GM19455 (cell line): ENCODE results near the gene TMEM134.

ENCODE experiments used
- ATAC-seq: cut with Tn5 transposase; IDR thresholded peaks from one replicate; pipeline ENCODE4 v1.9.1; 2021; ENCODE audit not compliant: unreplicated experiment

Gene TMEM134

GRCh38 chr11:67463680-67464410 lies 5.2 kb downstream of the TMEM134 start:
- no peak for ATAC-seq

- no peak for ATAC-seq
Observed at GRCh38 chr11:67463186-67463585, 5.9 kb downstream of the TMEM134 start.

GRCh38 chr11:67458266-67458665 lies 10.8 kb downstream of the TMEM134 start:
- no peak for ATAC-seq

GRCh38 chr11:67457453-67457852 lies 11.6 kb downstream of the TMEM134 start:
- no peak for ATAC-seq

- no peak for ATAC-seq
Observed at GRCh38 chr11:67456068-67456705, 12.9 kb downstream of the TMEM134 start.

- ATAC-seq = no peak
Observed at GRCh38 chr11:67455054-67455453, 14.0 kb downstream of the TMEM134 start, which contains the start of gene CABP4. TSS of gene CABP4 (plus strand) at chr11:67455354. CDS start at chr11:67455424, 70 bp downstream.

- ATAC-seq = no peak
Observed at GRCh38 chr11:67453816-67454732, 15.0 kb downstream of the TMEM134 start.

GRCh38 chr11:67452141-67452952 lies 16.7 kb downstream of the TMEM134 start, which contains the start of gene GPR152:
TSS of gene GPR152 (minus strand) at chr11:67452729. CDS start at chr11:67452724, 5 bp downstream.
- ATAC-seq = no peak

GRCh38 chr11:67451658-67451976 lies 17.4 kb downstream of the TMEM134 start:
- no peak for ATAC-seq

GRCh38 chr11:67450796-67451657 lies 18.0 kb downstream of the TMEM134 start:
- ATAC-seq = no peak

- no peak for ATAC-seq
Observed at GRCh38 chr11:67449116-67449844, 19.8 kb downstream of the TMEM134 start.

- ATAC-seq = no peak
Observed at GRCh38 chr11:67448220-67448609, 20.8 kb downstream of the TMEM134 start.

GRCh38 chr11:67445515-67445914 lies 23.5 kb downstream of the TMEM134 start:
- ATAC-seq = no peak

GRCh38 chr11:67442504-67443404 lies 26.3 kb downstream of the TMEM134 start:
- no peak for ATAC-seq

- ATAC-seq = no peak
Observed at GRCh38 chr11:67441731-67442351, 27.2 kb downstream of the TMEM134 start.

- no peak for ATAC-seq
Observed at GRCh38 chr11:67441098-67441563, 27.9 kb downstream of the TMEM134 start.
